Measurements from ENCODE around the gene PAPPA.

PAPPA gene
- 0.09 to 0.15 reads per million in 2 donors for total RNA-seq

GRCh38 chr9:116153765-116154333 is at the start of gene PAPPA:
TSS of gene PAPPA (plus strand) at chr9:116153791. CDS start at chr9:116154173, 382 bp downstream.
- no peak for DNase-seq

- no peak for DNase-seq
Measured at GRCh38 chr9:116103976-116104820, 49.4 kb upstream of the PAPPA start.

- DNase-seq: no peak
Measured at GRCh38 chr9:116112236-116112635, 41.4 kb upstream of the PAPPA start.

- no peak for DNase-seq
Measured at GRCh38 chr9:116115761-116116353, 37.7 kb upstream of the PAPPA start.

- DNase-seq: no peak
Measured at GRCh38 chr9:116116393-116116792, 37.2 kb upstream of the PAPPA start.

GRCh38 chr9:116123171-116123570 is 30.4 kb upstream of the PAPPA start:
- no peak for DNase-seq

- DNase-seq: no peak
Measured at GRCh38 chr9:116124472-116125040, 29.0 kb upstream of the PAPPA start.

GRCh38 chr9:116133163-116133562 is 20.4 kb upstream of the PAPPA start:
- no peak for DNase-seq

GRCh38 chr9:116134975-116135374 is 18.6 kb upstream of the PAPPA start:
- no peak for DNase-seq

- DNase-seq: no peak
Measured at GRCh38 chr9:116137010-116137409, 16.6 kb upstream of the PAPPA start.

GRCh38 chr9:116137581-116137980 is 16.0 kb upstream of the PAPPA start:
- DNase-seq: no peak

GRCh38 chr9:116141864-116142561 is 11.6 kb upstream of the PAPPA start:
- no peak for DNase-seq

GRCh38 chr9:116142706-116143492 is 10.7 kb upstream of the PAPPA start:
- no peak for DNase-seq

GRCh38 chr9:116144038-116144437 is 9.6 kb upstream of the PAPPA start:
- DNase-seq: no peak

- DNase-seq: no peak
Measured at GRCh38 chr9:116144555-116144954, 9.0 kb upstream of the PAPPA start.

GRCh38 chr9:116145036-116145435 is 8.6 kb upstream of the PAPPA start:
- no peak for DNase-seq

GRCh38 chr9:116147821-116148220 is 5.8 kb upstream of the PAPPA start:
- DNase-seq: no peak

GRCh38 chr9:116149844-116150243 is 3.7 kb upstream of the PAPPA start:
- DNase-seq: no peak

- no peak for DNase-seq
Measured at GRCh38 chr9:116151199-116151598, 2.4 kb upstream of the PAPPA start.

GRCh38 chr9:116151966-116152381 is 1.6 kb upstream of the PAPPA start:
- no peak for DNase-seq

- no peak for DNase-seq
Measured at GRCh38 chr9:116152390-116152789, 1.2 kb upstream of the PAPPA start.

All from activated gamma-delta T cell (primary cell).